Stimulated activated CD4-positive, alpha-beta T cell treated with anti-CD3 and anti-CD28 coated beads, TNF-alpha, amount 100 ng/mL, for 1 hour (primary cell): ENCODE results near the gene FBLN7.
A peak's percentile ranks its signal among the peaks of the same experiment; 100 is the strongest.
"Not testable (repeated sequence)": the region's sequence is repeated elsewhere in the genome, so short reads cannot be mapped to it uniquely, and the experiment has no call there.

ENCODE experiments used
- DNase-seq, 3 donors: peaks; one replicate each; pipeline ENCODE4 v3.0.0-alpha.2; 2020; ENCODE audit warnings: low read depth in 3 of 3, low spot score in 1 of 3

The FBLN7 gene, protein sequence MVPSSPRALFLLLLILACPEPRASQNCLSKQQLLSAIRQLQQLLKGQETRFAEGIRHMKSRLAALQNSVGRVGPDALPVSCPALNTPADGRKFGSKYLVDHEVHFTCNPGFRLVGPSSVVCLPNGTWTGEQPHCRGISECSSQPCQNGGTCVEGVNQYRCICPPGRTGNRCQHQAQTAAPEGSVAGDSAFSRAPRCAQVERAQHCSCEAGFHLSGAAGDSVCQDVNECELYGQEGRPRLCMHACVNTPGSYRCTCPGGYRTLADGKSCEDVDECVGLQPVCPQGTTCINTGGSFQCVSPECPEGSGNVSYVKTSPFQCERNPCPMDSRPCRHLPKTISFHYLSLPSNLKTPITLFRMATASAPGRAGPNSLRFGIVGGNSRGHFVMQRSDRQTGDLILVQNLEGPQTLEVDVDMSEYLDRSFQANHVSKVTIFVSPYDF

DNA sequence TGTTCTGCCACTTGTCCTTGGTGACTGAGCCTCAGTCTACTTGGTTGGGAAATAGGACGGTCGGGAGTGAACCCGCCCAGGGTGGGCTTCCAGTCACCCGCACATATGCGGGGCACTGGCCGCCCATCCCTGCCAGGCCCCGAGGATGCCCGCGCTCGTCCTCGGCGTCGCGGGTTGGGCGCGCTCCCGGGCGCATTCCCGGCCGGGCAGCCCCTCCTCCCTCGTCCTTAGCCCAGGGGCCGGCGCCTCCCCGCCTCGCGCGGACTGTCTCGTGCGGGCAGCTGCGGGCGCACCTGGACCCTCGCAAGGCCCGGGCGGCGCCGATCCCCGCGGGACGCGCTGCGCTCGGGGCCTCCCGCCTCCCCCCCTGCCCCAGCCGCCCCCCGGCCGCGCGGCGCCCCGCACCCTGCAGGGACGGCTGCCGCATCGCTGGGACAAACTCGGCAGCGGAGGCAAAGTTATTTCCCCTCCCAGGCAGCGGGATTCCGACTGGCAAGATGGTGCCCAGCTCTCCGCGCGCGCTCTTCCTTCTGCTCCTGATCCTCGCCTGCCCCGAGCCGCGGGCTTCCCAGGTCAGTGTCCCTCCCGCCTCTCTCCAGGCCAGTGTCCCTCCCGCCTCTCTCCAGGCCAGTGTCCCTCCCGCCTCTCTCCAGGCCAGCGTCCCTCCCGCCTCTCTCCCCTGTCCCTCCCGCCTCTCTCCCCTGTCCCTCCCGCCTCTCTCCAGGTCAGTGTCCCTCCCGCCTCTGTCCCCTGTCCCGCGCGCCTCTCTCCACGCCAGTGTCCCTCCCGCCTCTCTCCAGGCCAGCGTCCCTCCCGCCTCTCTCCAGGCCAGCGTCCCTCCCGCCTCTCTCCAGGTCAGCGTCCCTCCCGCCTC lies at the start of gene FBLN7:
FBLN7 (plus strand) TSS at position 227 of the 874 bp plus-strand sequence; CDS start at position 498, 271 bp downstream.
- DNase-seq = no peak

- no peak for DNase-seq
These were observed 48.8 kb upstream of the FBLN7 start for GRCh38 chr2:112089375-112089774.

DNA sequence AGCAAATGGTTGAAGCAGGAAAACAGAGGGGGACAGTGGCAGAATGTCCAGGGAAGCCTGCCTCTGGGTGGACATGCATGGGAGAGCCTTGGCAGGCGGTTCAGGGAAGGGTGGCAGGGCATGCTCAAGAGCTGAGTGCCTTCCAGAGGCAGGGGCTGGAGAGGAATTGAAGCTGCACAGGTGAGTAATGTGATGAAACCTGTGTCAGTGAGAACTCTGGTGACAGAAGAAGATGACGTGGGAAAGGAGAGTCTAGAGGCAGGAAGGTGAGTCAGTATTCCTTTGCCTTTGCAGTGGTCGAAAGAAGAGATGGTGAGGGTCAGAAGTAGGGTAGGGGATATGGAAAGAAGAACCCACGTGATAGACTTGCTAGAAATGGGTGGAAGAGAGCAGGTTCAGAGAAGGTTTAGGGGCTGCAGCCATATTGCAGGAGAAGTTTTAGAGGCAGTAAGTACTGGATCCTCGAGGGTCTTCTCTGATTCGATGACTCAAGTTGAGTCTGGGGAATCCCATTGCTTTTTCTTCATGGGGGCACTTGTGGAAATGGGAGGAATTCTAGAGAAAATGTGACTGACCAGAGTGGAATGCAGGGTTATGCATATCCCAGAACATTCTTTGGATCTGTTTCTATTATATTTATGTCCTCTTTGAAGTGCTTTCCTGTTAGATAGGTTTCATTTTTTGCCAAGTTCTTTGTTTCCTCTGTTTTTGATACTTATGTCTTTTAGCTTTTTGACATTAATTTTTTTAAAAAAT lies 45.7 kb upstream of the FBLN7 start:
- DNase-seq = no peak

DNA sequence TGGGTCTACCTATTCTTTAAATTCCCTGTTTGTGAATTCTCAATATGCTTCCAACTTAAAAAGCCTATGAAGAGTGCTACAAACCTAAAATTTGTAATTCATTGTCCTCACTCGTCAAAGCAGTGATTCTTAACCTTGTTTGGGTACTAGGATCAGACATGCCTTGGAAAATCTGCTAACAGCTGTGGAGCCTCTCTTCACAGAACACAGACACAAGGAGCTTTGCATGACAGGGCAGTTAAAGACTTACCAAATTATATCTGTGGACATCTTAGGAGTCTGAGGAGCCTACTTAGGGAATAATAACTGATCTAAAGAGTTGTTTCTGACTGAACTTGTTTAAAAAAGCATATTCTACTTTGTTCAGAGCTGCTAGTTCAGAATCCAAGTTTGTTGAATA lies 45.0 kb upstream of the FBLN7 start:
- DNase-seq = no peak

- no peak for DNase-seq
These were observed 42.5 kb upstream of the FBLN7 start for GRCh38 chr2:112095681-112096080.

- DNase-seq = no peak
These were observed 42.1 kb upstream of the FBLN7 start for GRCh38 chr2:112096098-112096497.

- DNase-seq = no peak
These were observed 29.9 kb upstream of the FBLN7 start for GRCh38 chr2:112108178-112108832.

GRCh38 chr2:112109278-112109677 lies 28.9 kb upstream of the FBLN7 start:
- no peak for DNase-seq

GRCh38 chr2:112110966-112111365 lies 27.2 kb upstream of the FBLN7 start:
- no peak for DNase-seq

DNA sequence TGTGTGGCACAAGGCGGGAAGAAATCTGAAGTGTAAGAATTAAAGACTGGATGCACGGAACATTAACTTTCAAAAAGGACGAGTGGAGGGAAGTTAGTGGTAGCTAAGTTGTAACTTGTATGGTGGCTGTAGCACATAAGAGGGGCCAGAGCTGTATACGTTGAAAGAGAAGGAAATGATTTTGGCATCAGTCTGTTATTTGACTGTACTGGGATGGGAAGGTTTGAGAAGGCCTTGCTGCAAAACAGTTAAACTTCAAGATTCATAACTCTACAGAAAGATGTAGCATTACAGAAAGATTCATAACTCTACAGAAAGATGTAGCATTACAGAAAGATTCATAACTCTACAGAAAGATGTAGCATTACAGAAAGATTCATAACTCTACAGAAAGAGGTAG lies 24.8 kb upstream of the FBLN7 start:
- DNase-seq = not testable (repeated sequence)

DNA sequence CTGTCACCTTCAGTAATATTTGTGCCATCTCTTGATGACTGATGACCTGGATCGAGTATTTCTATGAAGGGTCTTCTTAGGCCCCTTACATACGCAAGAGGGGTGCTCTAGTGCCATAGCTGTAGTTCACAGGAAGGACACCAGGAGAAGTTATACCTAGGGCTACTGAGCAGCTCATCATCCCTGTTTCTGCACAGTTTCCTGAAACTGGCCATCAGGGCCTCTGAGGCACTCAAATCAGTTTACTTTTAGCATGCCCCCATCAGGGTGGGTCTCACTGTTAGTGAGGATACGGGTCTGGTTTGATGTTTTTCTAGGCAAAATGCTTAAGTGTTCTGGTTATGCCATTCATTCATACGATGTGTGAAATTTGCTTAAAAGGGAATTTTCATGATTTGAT lies 20.0 kb upstream of the FBLN7 start:
- no peak for DNase-seq

GRCh38 chr2:112121682-112122254 lies 16.4 kb upstream of the FBLN7 start:
- peak in 1 of 3 donors; percentile 18 for DNase-seq

DNA sequence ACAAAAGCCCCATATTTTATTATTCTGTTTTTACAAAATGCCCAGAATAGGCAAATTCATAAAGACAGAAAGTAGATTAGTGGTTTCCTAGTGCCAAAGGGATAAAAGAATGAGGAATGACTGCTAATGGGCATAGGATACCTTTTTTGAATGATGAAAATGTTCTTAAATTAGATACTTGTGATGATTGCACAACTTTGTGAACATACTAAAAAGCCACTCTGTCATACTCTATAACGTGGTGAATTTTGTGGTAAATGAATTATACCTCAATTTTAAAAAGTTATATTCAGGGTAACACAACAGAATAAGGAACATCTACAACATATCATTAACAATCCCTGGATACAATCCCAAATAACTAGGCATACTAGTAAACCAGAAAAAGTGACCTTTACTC lies 9.1 kb upstream of the FBLN7 start:
- DNase-seq = no peak

GRCh38 chr2:112133344-112133743 lies 4.8 kb upstream of the FBLN7 start:
- no peak for DNase-seq

DNA sequence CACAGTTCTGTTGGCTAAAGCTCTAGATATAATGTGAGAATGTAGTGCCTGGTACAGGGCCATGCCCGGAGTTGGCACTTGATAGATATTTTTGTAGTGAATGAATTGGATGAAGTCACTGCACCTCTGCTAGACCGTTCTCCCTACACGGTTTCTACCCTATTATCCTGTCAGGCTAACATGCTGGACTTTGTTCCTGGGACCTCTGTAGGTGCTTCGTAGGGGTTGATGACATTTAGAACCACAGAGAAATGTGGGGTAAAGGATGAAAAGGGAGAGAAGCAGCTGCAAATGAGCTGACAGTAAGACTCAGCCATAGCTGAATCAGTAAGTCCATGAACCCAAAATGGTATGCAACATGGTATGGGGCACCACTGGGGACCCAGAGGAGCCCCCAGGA lies 4.1 kb upstream of the FBLN7 start:
- no peak for DNase-seq

DNA sequence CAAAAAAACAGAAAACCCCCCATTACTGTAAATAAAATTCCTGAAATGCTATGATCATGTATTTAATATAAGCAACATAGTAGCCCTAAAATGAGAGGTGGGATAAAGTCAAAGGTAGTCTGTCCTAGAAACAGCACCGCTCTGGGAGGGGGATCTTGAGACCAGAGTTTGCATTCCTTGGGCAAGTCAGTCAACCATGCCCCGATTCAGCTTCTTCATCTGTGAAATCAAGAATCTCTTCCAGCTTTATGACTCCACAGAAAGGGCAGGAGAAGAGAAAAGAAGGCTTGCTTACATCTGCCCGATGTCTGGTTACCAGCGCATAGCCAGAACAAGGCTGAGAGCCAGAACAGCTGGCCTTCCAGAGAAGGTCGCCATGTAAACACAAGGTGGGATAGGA lies 2.1 kb upstream of the FBLN7 start:
- DNase-seq = no peak

DNA sequence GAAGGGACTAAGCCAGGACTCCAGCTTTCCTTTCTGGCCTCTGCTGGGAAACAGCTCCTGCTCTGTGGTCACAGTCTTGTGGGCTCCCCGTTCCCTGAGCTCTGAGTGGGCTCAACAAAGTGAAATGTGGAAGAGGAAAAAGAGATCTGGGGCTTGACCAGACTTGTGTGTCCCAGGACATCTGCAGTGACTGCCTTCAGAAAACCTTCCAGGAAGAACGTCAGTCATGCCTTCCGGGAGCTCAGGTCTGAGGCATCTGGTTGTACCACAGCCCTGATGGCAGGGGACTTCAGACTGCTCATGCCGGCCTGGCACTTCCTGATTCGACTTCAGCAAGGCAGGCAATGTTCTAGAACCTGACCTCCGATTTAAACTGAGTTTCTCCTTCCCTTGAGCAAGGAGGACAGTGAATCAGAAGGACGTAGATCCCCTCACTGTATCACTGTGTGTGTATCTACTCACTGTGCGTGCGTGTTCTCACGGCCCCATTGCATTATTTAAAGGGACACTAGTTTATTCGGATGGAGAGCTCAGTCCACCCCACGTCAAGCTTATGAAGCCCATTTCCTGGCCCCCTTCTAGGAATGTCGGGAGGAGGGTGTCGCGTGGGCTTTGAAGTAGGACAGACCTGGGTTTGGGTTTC lies 548 bp upstream of the FBLN7 start:
- no peak for DNase-seq

GRCh38 chr2:112139033-112139614 lies 939 bp downstream of the FBLN7 start:
- DNase-seq = not testable (repeated sequence)

DNA sequence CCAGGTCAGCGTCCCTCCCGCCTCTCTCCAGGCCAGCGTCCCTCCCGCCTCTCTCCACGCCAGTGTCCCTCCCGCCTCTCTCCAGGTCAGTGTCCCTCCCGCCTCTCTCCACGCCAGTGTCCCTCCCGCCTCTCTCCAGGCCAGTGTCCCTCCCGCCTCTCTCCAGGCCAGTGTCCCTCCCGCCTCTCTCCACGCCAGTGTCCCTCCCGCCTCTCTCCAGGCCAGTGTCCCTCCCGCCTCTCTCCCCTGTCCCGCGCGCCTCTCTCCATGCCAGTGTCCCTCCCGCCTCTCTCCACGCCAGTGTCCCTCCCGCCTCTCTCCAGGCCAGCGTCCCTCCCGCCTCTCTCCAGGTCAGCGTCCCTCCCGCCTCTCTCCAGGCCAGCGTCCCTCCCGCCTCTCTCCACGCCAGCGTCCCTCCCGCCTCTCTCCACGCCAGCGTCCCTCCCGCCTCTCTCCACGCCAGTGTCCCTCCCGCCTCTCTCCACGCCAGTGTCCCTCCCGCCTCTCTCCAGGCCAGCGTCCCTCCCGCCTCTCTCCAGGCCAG lies 1.5 kb downstream of the FBLN7 start:
- not testable (repeated sequence) for DNase-seq
